ENCODE results near the gene SDK2. TPM values are rescaled to one million over a fixed set of nuclear protein-coding genes. Genes with fewer than 3 reads are reported as not detected.

SDK2 gene
- total RNA-seq, 1 donor, result under 0.01 TPM

- H3K79me2 ChIP-seq (ENCODE audit: insufficient read depth, low read length), result no peaks in the 10 kb centered on the region
- no peak for DNase-seq (ENCODE audit: insufficient read length, low spot score, missing footprints)
- no peaks in the 10 kb centered on the region for H3K36me3 ChIP-seq (ENCODE audit: insufficient read depth, low read length)
- TF ChIP-seq CTCF (IDR thresholded peaks at IDR 0.05; ENCODE audit: extremely low read depth, low read depth, low read length), result no peak
- H3K27ac ChIP-seq (ENCODE audit: low read depth, low read length), result no peak overlapping the region
- no peak overlapping the region for H3K4me2 ChIP-seq (ENCODE audit: insufficient read depth, low read length)
- H2AFZ ChIP-seq (ENCODE audit: low read length), result no peak overlapping the region
- H3K4me1 ChIP-seq (ENCODE audit: insufficient read depth, low read length), result peaks cover 16% of the 10 kb centered on the region
- no peaks in the 10 kb centered on the region for H4K20me1 ChIP-seq (ENCODE audit: insufficient read depth, low read length)
- no peaks in the 10 kb centered on the region for H3K9me3 ChIP-seq (ENCODE audit: low read depth, low read length)
- no peaks in the 10 kb centered on the region for H3K27me3 ChIP-seq (ENCODE audit: insufficient read depth, low read length)
- H3K4me3 ChIP-seq (ENCODE audit: insufficient read depth, low read length), result no peak overlapping the region
Observed at GRCh38 chr17:73324160-73324475, 320.1 kb downstream of the SDK2 start.

- H3K27ac ChIP-seq (ENCODE audit: low read depth, low read length), result no peak overlapping the region
- peaks cover 16% of the 10 kb centered on the region for H3K4me1 ChIP-seq (ENCODE audit: insufficient read depth, low read length)
- H3K36me3 ChIP-seq (ENCODE audit: insufficient read depth, low read length), result no peaks in the 10 kb centered on the region
- H3K4me2 ChIP-seq (ENCODE audit: insufficient read depth, low read length), result no peak overlapping the region
- no peak overlapping the region for H2AFZ ChIP-seq (ENCODE audit: low read length)
- H3K9me3 ChIP-seq (ENCODE audit: low read depth, low read length), result no peaks in the 10 kb centered on the region
- TF ChIP-seq CTCF (IDR thresholded peaks at IDR 0.05; ENCODE audit: extremely low read depth, low read depth, low read length), result no peak
- DNase-seq (ENCODE audit: insufficient read length, low spot score, missing footprints), result peak; percentile 50
- H4K20me1 ChIP-seq (ENCODE audit: insufficient read depth, low read length), result no peaks in the 10 kb centered on the region
- no peak overlapping the region for H3K4me3 ChIP-seq (ENCODE audit: insufficient read depth, low read length)
- no peaks in the 10 kb centered on the region for H3K79me2 ChIP-seq (ENCODE audit: insufficient read depth, low read length)
- no peaks in the 10 kb centered on the region for H3K27me3 ChIP-seq (ENCODE audit: insufficient read depth, low read length)
Observed at GRCh38 chr17:73323409-73324159, 320.7 kb downstream of the SDK2 start.

GRCh38 chr17:73320601-73321264, 323.5 kb downstream of the SDK2 start:
- Histone ChIP-seq H3K4me3 (ENCODE audit: insufficient read depth, low read length) (no peak overlapping the region), H3K9me3 (ENCODE audit: low read depth, low read length) (no peaks in the 10 kb centered on the region), H3K36me3 (ENCODE audit: insufficient read depth, low read length) (no peaks in the 10 kb centered on the region), H4K20me1 (ENCODE audit: insufficient read depth, low read length) (no peaks in the 10 kb centered on the region), H2AFZ (ENCODE audit: low read length) (no peak overlapping the region), H3K27me3 (ENCODE audit: insufficient read depth, low read length) (no peaks in the 10 kb centered on the region), H3K4me2 (ENCODE audit: insufficient read depth, low read length) (no peak overlapping the region), H3K4me1 (ENCODE audit: insufficient read depth, low read length) (peaks cover 27% of the 10 kb centered on the region), H3K27ac (ENCODE audit: low read depth, low read length) (no peak overlapping the region), H3K79me2 (ENCODE audit: insufficient read depth, low read length) (no peaks in the 10 kb centered on the region)
- no peak for TF ChIP-seq CTCF (IDR thresholded peaks at IDR 0.05; ENCODE audit: extremely low read depth, low read depth, low read length)
- no peak for DNase-seq (ENCODE audit: insufficient read length, low spot score, missing footprints)

GRCh38 chr17:73319766-73320165, 324.5 kb downstream of the SDK2 start:
- no peak overlapping the region for H3K4me2 ChIP-seq (ENCODE audit: insufficient read depth, low read length)
- H3K27ac ChIP-seq (ENCODE audit: low read depth, low read length), result no peak overlapping the region
- no peak overlapping the region for H2AFZ ChIP-seq (ENCODE audit: low read length)
- H4K20me1 ChIP-seq (ENCODE audit: insufficient read depth, low read length), result no peaks in the 10 kb centered on the region
- peaks cover 18% of the 10 kb centered on the region for H3K4me1 ChIP-seq (ENCODE audit: insufficient read depth, low read length)
- H3K36me3 ChIP-seq (ENCODE audit: insufficient read depth, low read length), result no peaks in the 10 kb centered on the region
- H3K9me3 ChIP-seq (ENCODE audit: low read depth, low read length), result no peaks in the 10 kb centered on the region
- H3K27me3 ChIP-seq (ENCODE audit: insufficient read depth, low read length), result no peaks in the 10 kb centered on the region
- H3K4me3 ChIP-seq (ENCODE audit: insufficient read depth, low read length), result no peak overlapping the region
- no peak for TF ChIP-seq CTCF (IDR thresholded peaks at IDR 0.05; ENCODE audit: extremely low read depth, low read depth, low read length)
- H3K79me2 ChIP-seq (ENCODE audit: insufficient read depth, low read length), result no peaks in the 10 kb centered on the region
- no peak for DNase-seq (ENCODE audit: insufficient read length, low spot score, missing footprints)
